H1 (cell line): Measurements from ENCODE around the gene CUTC. TPM values are rescaled to one million over a fixed set of nuclear protein-coding genes. Genes with fewer than 3 reads are reported as not detected.

ENCODE experiments used
- CHD7 ChIP-seq: fragments of 300-600 bp; sonication (generic); IDR thresholded peaks from 2 replicates; pipeline ENCODE4 v1.7.1; 2012; ENCODE audit warnings: low read length, moderate library complexity, mild to moderate bottlenecking, inconsistent platforms; ENCODE audit not compliant: insufficient replicate concordance
- RBBP5 ChIP-seq: IDR thresholded peaks from 2 replicates; pipeline ENCODE4 v1.7.1; 2012; ENCODE audit warnings: low read depth, mild to moderate bottlenecking, inconsistent platforms, low read length, moderate library complexity, borderline replicate concordance
- RNF2 ChIP-seq: fragments of 200-900, 300-1000 bp; sonication (generic); IDR thresholded peaks from 2 replicates; pipeline ENCODE4 v1.7.1; 2016; ENCODE audit warnings: borderline replicate concordance, low read depth, mild to moderate bottlenecking, antibody characterized with exemption, low read length; ENCODE audit not compliant: poor library complexity, severe bottlenecking; ENCODE audit errors: missing control alignments
- TAF7 ChIP-seq: optimal IDR thresholded peaks from 2 replicates; pipeline ENCODE3; 2011; ENCODE audit warnings: low read depth, mild to moderate bottlenecking, inconsistent platforms, low read length, moderate library complexity, borderline replicate concordance
- polyA plus RNA-seq, 7 experiments: library from polyadenylated mRNA; depleted of rRNA in 3 of 7; stranded (reverse) in 5 of 7; unstranded in 2 of 7; fragments of >200 nt in 5 of 7; fragments of 200-250 nt in 2 of 7; gene quantifications; 1 replicate in 5 of 7; 2 replicates in 1 of 7; 4 replicates in 1 of 7; pipeline versions ENCODE4 v1.2.1 to v1.2.3, GENCODE V29; 2011 to 2013; ENCODE audit warnings: missing spikeins in 2 of 7, mixed read lengths in 2 of 7
- total RNA-seq: library from RNA; stranded (reverse); fragmentation: NEBNext Ultra II Directional; extraction: Animal tissue kit (Norgen Biotek cat#: 25700); gene quantifications from 2 replicates; pipeline ENCODE4 v1.2.1, GENCODE V29; 2021

CUTC gene
- total and polyA plus RNA-seq, 2 of the 8 experiments (the other 6 are each of a cell fraction or from before 2014, with no cell fraction given): 25.3 to 25.6 TPM

- TF ChIP-seq CHD7: no peak
- TF ChIP-seq RBBP5: no peak
- no peak for TF ChIP-seq TAF7
- no peak for TF ChIP-seq RNF2
Measured at GRCh38 chr10:99798031-99798430, 66.0 kb downstream of the CUTC start (continued).
